ENCODE data around the gene MAP3K1. TPM values are rescaled to one million over a fixed set of nuclear protein-coding genes. Genes with fewer than 3 reads are reported as not detected.

Gene MAP3K1
- total RNA-seq, 2 donors from 2014 or later, result 31.7 to 40.6 TPM

GRCh38 chr5:56900395-56900794 is 85.0 kb downstream of the MAP3K1 start:
- Histone ChIP-seq H3K9me3 (no peaks in the 10 kb centered on the region), H3K27me3 (replicated peaks; ENCODE audit: insufficient read depth) (no peaks in the 10 kb centered on the region), H3K36me3 (no peaks in the 10 kb centered on the region), H3K27ac (no peak overlapping the region), H3K4me1 (replicated peaks) (no peaks in the 10 kb centered on the region), H3K4me3 (no peak overlapping the region)
- TF ChIP-seq POLR2A (IDR thresholded peaks at IDR 0.05) (no peak), POLR2AphosphoS5 (IDR thresholded peaks at IDR 0.05) (no peak)
- TF ChIP-seq, protein P1, sequence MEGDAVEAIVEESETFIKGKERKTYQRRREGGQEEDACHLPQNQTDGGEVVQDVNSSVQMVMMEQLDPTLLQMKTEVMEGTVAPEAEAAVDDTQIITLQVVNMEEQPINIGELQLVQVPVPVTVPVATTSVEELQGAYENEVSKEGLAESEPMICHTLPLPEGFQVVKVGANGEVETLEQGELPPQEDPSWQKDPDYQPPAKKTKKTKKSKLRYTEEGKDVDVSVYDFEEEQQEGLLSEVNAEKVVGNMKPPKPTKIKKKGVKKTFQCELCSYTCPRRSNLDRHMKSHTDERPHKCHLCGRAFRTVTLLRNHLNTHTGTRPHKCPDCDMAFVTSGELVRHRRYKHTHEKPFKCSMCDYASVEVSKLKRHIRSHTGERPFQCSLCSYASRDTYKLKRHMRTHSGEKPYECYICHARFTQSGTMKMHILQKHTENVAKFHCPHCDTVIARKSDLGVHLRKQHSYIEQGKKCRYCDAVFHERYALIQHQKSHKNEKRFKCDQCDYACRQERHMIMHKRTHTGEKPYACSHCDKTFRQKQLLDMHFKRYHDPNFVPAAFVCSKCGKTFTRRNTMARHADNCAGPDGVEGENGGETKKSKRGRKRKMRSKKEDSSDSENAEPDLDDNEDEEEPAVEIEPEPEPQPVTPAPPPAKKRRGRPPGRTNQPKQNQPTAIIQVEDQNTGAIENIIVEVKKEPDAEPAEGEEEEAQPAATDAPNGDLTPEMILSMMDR (IDR thresholded peaks at IDR 0.05), result no peak
- DNase-seq (ENCODE audit: low spot score), result no peak
- intact Hi-C loops (cut with DNase I), result loop anchor here (2.0 to 5.0 kb wide), 2 partner anchors 320 to 1562 kb away; partner anchors contain the start of gene PLK2
- WGBS, result 63% methylated on average over 4 of the region's 4 CpGs

DNA sequence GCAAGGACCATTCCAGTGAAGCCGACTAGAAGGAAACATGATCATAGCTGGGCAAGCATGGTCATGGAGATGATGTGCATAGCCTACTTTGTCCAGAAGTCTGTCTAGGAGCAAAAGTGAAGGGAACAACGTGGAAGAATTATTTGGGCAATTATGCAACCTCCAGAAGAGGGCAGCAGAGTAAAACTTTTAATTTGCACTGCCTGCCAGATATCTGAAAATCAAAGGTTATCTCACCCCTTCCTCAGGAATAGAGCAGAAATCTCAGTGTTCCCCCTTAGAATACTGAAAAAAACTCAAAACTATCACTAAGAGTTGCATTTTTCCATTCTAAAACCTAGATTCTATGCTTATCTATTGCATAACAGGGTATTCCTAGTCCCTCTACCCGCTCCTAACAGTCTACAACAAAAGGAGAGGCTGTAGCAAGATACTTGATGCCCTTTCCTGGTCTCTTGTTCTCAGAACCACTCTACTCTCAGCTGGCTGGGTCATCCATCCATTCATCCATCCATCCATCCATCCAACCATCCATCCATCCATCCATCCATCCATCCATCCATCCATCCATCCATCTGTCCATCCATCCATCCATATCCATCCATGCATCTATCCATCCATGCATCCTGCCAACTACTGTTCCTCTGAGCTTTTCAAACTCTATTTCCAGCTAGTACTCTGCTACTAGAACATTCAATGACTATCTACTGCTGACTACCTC is 85.7 kb downstream of the MAP3K1 start:
- Histone ChIP-seq H3K27ac (no peak overlapping the region), H3K4me1 (replicated peaks) (no peaks in the 10 kb centered on the region), H3K9me3 (no peaks in the 10 kb centered on the region), H3K4me3 (no peak overlapping the region), H3K27me3 (replicated peaks; ENCODE audit: insufficient read depth) (no peaks in the 10 kb centered on the region), H3K36me3 (no peaks in the 10 kb centered on the region)
- DNase-seq (ENCODE audit: low spot score), result peak; percentile 22
- 32% methylated on average over 3 of the region's 3 CpGs for WGBS
- no peak for TF ChIP-seq POLR2AphosphoS5 (IDR thresholded peaks at IDR 0.05)
- no peak for TF ChIP-seq POLR2A (IDR thresholded peaks at IDR 0.05)
- TF ChIP-seq, protein P1 (IDR thresholded peaks at IDR 0.05), result peak; percentile 40 to 76 (median 70)
- intact Hi-C loops (cut with DNase I), result loop anchor here (2.0 to 5.0 kb wide), 2 partner anchors 320 to 1561 kb away; partner anchors contain the start of gene PLK2

- no peak for DNase-seq (ENCODE audit: low spot score)
- Histone ChIP-seq H3K27me3 (replicated peaks; ENCODE audit: insufficient read depth) (no peaks in the 10 kb centered on the region), H3K27ac (peak overlapping the region; percentile 90 to 94), H3K4me3 (peak overlapping the region; percentile 45 to 56), H3K4me1 (replicated peaks) (no peaks in the 10 kb centered on the region), H3K36me3 (no peaks in the 10 kb centered on the region), H3K9me3 (no peaks in the 10 kb centered on the region)
- TF ChIP-seq, protein P1 (IDR thresholded peaks at IDR 0.05), result no peak
- TF ChIP-seq POLR2A (IDR thresholded peaks at IDR 0.05), result no peak
- TF ChIP-seq POLR2AphosphoS5 (IDR thresholded peaks at IDR 0.05), result no peak
- WGBS, result 2% methylated on average over 19 of the region's 19 CpGs
- intact Hi-C loops (cut with DNase I), result loop anchor here (2.0 kb wide), 1 partner anchor 266 kb away; the partner anchor contains the start of gene GPBP1
Measured at GRCh38 chr5:56908942-56909293, 93.6 kb downstream of the MAP3K1 start.

DNA sequence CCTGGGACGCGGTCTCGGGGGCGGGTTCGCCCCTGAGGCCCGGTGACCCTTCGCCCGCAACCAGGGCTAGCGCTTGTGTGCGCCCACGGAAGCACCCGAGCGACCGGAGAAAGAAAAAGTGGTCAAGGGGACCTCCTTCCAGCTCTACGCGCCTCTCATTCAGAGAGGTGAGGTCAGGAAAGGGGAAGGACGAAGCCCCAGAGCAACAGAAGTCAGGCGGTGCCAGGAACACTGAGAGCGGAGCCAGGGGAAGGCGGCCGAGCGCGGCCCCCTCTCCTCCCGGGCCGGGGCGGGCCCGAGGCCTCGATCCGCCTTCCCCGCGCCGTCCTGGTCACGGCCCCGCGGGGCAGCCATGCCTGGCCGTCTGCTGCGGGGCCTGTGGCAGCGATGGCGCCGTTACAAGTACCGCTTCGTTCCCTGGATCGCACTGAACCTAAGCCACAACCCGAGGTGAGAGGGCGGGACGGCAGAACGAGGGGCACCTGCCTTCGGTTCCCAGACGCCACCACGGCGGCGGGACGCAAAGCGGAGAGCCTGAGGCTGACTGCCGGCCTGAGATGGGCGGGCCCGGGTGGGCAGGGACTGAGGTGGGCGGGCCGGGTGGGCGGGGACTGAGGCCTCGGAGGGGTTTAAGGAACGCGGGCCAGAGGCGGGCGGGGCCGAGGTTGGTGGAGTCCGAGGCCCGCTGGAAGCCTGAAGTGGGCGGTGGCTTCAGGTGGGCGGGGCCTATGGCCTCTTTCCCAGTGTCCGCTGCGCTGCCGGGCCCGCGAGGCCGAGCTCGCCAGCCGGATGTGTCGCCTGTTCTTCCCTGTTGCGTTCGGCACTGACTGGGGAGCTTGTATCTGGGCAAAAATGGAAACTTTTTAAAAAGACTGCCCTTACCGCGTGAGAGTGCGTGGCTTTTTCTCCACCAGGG is 94.2 kb downstream of the MAP3K1 start, which contains the start of gene SETD9:
SETD9 (plus strand) TSS at position 303 of the 916 bp plus-strand sequence; CDS start at position 353, 50 bp downstream.
- TF ChIP-seq POLR2AphosphoS5 (IDR thresholded peaks at IDR 0.05), result peak; percentile 78
- TF ChIP-seq, protein P1 (IDR thresholded peaks at IDR 0.05), result no peak
- TF ChIP-seq POLR2A (IDR thresholded peaks at IDR 0.05), result peak; percentile 56
- Histone ChIP-seq H3K4me3 (peak within 1 kb of the TSS; percentile 45 to 56), H3K9me3 (no peaks in the 10 kb centered on the region), H3K4me1 (replicated peaks) (no peaks in the 10 kb centered on the region), H3K27ac (peak within 1 kb of the TSS; percentile 90 to 94), H3K36me3 (no peaks in the 10 kb centered on the region), H3K27me3 (replicated peaks; ENCODE audit: insufficient read depth) (no peaks in the 10 kb centered on the region)
- intact Hi-C loops (cut with DNase I), result loop anchor here (2.0 to 5.0 kb wide), 2 partner anchors 43 to 265 kb away; partner anchors contain the start of genes GPBP1 and MIER3
- peak; percentile 98 for DNase-seq (ENCODE audit: low spot score)
- WGBS, result under 1% methylated on average over 45 of the region's 84 CpGs

Measured in prostate gland (tissue), 2 donors.